PC-3 (cell line): Measurements from ENCODE around the gene MRGPRD. TPM values are rescaled to one million over a fixed set of nuclear protein-coding genes. Genes with fewer than 3 reads are reported as not detected.
A peak's percentile ranks its signal among the peaks of the same experiment; 100 is the strongest.

Source experiments
- ATAC-seq: fragments of 200-7000 bp; cut with Tn5 transposase; 2 replicates; pipeline ENCODE4 v1.9.1; 2020; ENCODE audit warnings: mild to moderate bottlenecking, moderate library complexity
- BruUV-seq: library from RNA; stranded (reverse); fragments of 400-500 nt; replicated peaks from 2 replicates; lab custom pipeline; 2021; lab: Mats Ljungman, UMichigan
- CTCF ChIA-PET: fragments of 300-600 bp; sonication (Branson Sonifier 250); formaldehyde crosslinking; loops from one replicate; lab custom pipeline; 2022; ENCODE audit warnings: antibody characterized with exemption; lab: Charles Lee
- POLR2A ChIA-PET: fragments of 300-600 bp; sonication (Branson Sonifier 250); formaldehyde crosslinking; loops from one replicate; lab custom pipeline; 2022; ENCODE audit warnings: antibody characterized with exemption; ENCODE audit not compliant: unreplicated experiment; lab: Charles Lee
- DNase-seq: peaks from one replicate; pipeline ENCODE4 v3.0.0-alpha.2; 2015
- H2AFZ ChIP-seq: fragments of 300-600 bp; sonication (generic); 2 replicates; pipeline ENCODE4 v1.6.0; 2016; ENCODE audit warnings: antibody characterized with exemption, low read length
- H3F3A ChIP-seq: fragments of 300-600 bp; sonication (generic); one replicate; pipeline ENCODE4 v1.6.0; 2017; ENCODE audit warnings: antibody characterized with exemption, low read length, control low read depth, mild to moderate bottlenecking; ENCODE audit not compliant: unreplicated experiment
- H3K27ac ChIP-seq: fragments of 300-600 bp; sonication (generic); 2 replicates; pipeline ENCODE4 v1.5.1; 2016; ENCODE audit warnings: mild to moderate bottlenecking, low read length
- H3K27me3 ChIP-seq: fragments of 300-600 bp; sonication (generic); 2 replicates; pipeline ENCODE4 v1.6.1; 2016; ENCODE audit warnings: low read length, mixed read lengths
- H3K36me3 ChIP-seq: fragments of 300-600 bp; sonication (generic); 2 replicates; pipeline ENCODE4 v1.6.1; 2016; ENCODE audit warnings: low read depth, mixed run types, low read length, mixed read lengths
- H3K4me1 ChIP-seq: fragments of 300-600 bp; sonication (generic); 2 replicates; pipeline ENCODE4 v1.5.1; 2016; ENCODE audit warnings: low read length; ENCODE audit not compliant: insufficient read depth
- H3K4me2 ChIP-seq: fragments of 300-600 bp; sonication (generic); 2 replicates; pipeline ENCODE4 v1.6.0; 2016; ENCODE audit warnings: low read length
- H3K4me3 ChIP-seq: fragments of 300-600 bp; sonication (generic); 2 replicates; pipeline ENCODE4 v1.5.1; 2016; ENCODE audit warnings: mild to moderate bottlenecking, low read length, mixed read lengths
- H3K79me2 ChIP-seq: fragments of 300-600 bp; sonication (generic); 2 replicates; pipeline ENCODE4 v1.6.1; 2017; ENCODE audit warnings: low read length, mixed read lengths
- H3K9ac ChIP-seq: fragments of 300-600 bp; sonication (generic); 2 replicates; pipeline ENCODE4 v1.6.0; 2016; ENCODE audit warnings: mild to moderate bottlenecking, low read length
- H3K9me2 ChIP-seq: fragments of 300-600 bp; sonication (generic); replicated peaks from 2 replicates; pipeline ENCODE4 v1.6.1; 2016; ENCODE audit warnings: mixed run types, low read length, mixed read lengths
- H3K9me3 ChIP-seq: fragments of 300-600 bp; sonication (generic); 2 replicates; pipeline ENCODE4 v1.6.1; 2016; ENCODE audit warnings: low read length, mixed read lengths
- H4K20me1 ChIP-seq: fragments of 300-600 bp; sonication (generic); 2 replicates; pipeline ENCODE4 v1.6.1; 2016; ENCODE audit warnings: low read length, mixed read lengths
- EZH2 ChIP-seq: fragments of 300-600 bp; sonication (generic); IDR thresholded peaks from one replicate; pipeline ENCODE4 v1.6.1; 2017; ENCODE audit warnings: antibody characterized with exemption, mild to moderate bottlenecking, low read length; ENCODE audit not compliant: unreplicated experiment
- EZH2phosphoT487 ChIP-seq: fragments of 300-600 bp; sonication (generic); IDR thresholded peaks from 2 replicates; pipeline ENCODE4 v1.6.1; 2018; ENCODE audit warnings: mild to moderate bottlenecking, antibody characterized with exemption, low read length, borderline replicate concordance
- intact Hi-C: fragments of 100-400 bp; cut with micrococcal nuclease; formaldehyde crosslinking; loops from 2 replicates; pipeline ENCODE4 v1.9.0; 2023
- total RNA-seq: library from RNA; depleted of rRNA; stranded (reverse); fragments of >200 nt; gene quantifications from 2 replicates; pipeline ENCODE4 v1.2.3, GENCODE V29; 2014
- TF ChIP-seq, protein P1 (sequence below): fragments of 300-600 bp; sonication (generic); conservative IDR thresholded peaks from 2 replicates; pipeline ENCODE4 v1.5.1; 2017; ENCODE audit warnings: antibody characterized with exemption, low read depth, mild to moderate bottlenecking, low read length

Gene MRGPRD
- total RNA-seq, 1 experiment from 2014 or later, result not detected

DNA sequence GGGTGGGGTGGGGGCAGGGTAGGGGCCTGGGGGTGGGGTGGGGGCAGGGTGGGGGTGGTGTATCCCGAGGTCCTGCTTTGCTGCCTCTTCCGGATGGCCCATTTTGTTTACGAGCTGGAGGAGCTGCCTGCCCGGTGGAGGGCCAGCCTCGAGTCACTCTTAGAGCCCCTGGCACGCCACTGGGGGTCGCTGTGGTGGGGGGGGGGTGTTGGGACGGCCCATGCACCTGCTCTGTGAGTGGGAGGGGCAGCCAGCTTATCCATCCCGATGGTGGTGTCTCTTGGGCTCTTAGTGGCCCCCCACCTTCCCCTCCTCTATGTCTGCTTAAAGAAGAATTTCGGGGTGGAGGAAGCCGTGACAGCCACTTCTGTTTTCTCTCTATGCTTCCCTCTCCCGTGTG is 24.6 kb downstream of the MRGPRD start:
- no peak overlapping the region for H3K27ac ChIP-seq
- H3K27me3 ChIP-seq, result no peaks in the 10 kb centered on the region
- ATAC-seq, result peak; percentile 27; the same call in 1 of the 2 replicates
- H3K79me2 ChIP-seq, result no peaks in the 10 kb centered on the region
- H3F3A ChIP-seq, result no peaks in the 10 kb centered on the region
- intact Hi-C loops, result no loop called here
- no peak for DNase-seq
- H3K4me2 ChIP-seq, result no peak overlapping the region
- peaks cover 8% of the 10 kb centered on the region; the same call in 1 of the 2 replicates for H3K4me1 ChIP-seq
- H3K9ac ChIP-seq, result no peak overlapping the region
- no TSS peak for BruUV-seq
- ChIA-PET POLR2A (no interaction called here), CTCF (no interaction called here)
- no peak overlapping the region for H3K4me3 ChIP-seq
- no peaks in the 10 kb centered on the region for H3K9me3 ChIP-seq
- H4K20me1 ChIP-seq, result no peaks in the 10 kb centered on the region
- H2AFZ ChIP-seq, result no peak overlapping the region
- TF ChIP-seq EZH2phosphoT487, result no peak
- TF ChIP-seq, protein P1, sequence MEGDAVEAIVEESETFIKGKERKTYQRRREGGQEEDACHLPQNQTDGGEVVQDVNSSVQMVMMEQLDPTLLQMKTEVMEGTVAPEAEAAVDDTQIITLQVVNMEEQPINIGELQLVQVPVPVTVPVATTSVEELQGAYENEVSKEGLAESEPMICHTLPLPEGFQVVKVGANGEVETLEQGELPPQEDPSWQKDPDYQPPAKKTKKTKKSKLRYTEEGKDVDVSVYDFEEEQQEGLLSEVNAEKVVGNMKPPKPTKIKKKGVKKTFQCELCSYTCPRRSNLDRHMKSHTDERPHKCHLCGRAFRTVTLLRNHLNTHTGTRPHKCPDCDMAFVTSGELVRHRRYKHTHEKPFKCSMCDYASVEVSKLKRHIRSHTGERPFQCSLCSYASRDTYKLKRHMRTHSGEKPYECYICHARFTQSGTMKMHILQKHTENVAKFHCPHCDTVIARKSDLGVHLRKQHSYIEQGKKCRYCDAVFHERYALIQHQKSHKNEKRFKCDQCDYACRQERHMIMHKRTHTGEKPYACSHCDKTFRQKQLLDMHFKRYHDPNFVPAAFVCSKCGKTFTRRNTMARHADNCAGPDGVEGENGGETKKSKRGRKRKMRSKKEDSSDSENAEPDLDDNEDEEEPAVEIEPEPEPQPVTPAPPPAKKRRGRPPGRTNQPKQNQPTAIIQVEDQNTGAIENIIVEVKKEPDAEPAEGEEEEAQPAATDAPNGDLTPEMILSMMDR, result peak; percentile 58
- no peak for TF ChIP-seq EZH2
- H3K9me2 ChIP-seq, result no peaks in the 10 kb centered on the region
- H3K36me3 ChIP-seq, result no peaks in the 10 kb centered on the region

DNA sequence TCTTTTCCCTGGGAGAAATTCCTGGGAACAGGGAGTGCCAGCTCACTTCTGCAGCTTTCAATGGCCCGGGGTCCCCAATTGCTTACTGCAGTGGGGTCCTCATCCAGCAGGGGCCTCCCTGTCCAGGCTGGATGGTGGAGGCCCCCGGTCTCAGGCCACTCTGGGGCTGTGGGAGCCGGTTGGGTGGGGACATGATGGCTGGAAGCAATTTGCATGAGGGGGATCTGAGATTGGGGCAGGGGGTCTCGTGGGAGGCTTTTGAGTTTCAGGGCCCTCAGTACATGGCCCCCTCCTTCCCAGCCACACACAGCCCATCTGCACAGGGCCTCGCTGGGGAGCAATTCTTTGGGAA is 25.2 kb downstream of the MRGPRD start:
- no peak for ATAC-seq
- Histone ChIP-seq H3K4me2 (peak overlapping the region; percentile 36), H3K4me3 (no peak overlapping the region), H3K27ac (no peak overlapping the region), H3K27me3 (no peaks in the 10 kb centered on the region), H3K4me1 (peaks cover 8% of the 10 kb centered on the region; the same call in 1 of the 2 replicates), H4K20me1 (no peaks in the 10 kb centered on the region), H3K9me3 (no peaks in the 10 kb centered on the region), H3K79me2 (no peaks in the 10 kb centered on the region), H3K9me2 (no peaks in the 10 kb centered on the region), H3F3A (no peaks in the 10 kb centered on the region), H3K9ac (no peak overlapping the region), H3K36me3 (no peaks in the 10 kb centered on the region), H2AFZ (peak overlapping the region; percentile 59)
- ChIA-PET CTCF (no interaction called here), POLR2A (no interaction called here)
- no TSS peak for BruUV-seq
- intact Hi-C loops, result no loop called here
- TF ChIP-seq, protein P1, result no peak
- TF ChIP-seq EZH2phosphoT487, result no peak
- TF ChIP-seq EZH2, result no peak
- no peak for DNase-seq

DNA sequence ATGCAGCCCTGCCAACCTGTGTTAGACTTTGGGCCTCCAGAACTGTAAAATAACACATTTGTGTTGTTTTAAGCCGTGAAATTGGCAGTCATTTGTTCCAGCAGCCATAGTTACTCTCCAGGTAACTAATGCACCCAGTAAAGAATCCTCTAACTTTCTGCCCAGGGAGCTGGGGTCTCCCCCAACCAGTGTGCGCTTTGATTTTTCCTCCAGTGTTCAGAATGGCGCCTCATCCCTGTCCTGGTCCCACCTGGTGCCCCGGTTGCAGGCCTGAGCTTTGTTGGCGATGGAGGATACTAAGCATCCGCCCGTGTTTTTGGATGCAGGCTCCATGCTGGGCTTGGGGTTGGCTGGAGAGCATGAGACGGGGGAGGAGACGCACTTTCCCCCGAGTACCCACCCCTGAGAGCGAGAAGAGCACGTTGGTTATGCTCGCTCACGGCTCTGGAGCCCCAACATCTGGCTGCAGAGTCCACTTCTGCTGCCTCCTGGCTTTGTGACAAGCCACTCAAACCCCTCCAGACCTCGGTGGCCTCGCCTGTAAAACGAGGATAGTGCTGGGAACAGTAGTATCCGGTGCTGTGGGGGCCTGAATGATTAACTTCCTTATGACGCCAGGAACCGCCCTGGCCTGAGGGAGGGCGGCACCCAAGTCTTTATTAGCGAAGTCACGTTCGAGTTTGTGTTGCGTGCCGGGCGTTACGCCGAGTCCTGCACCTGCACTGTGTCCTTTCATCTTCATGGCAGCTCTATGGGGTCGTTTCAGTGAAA is 25.8 kb downstream of the MRGPRD start:
- ChIA-PET CTCF (no interaction called here), POLR2A (no interaction called here)
- no peaks in the 10 kb centered on the region for H3K36me3 ChIP-seq
- intact Hi-C loops, result loop anchor here (5.0 kb wide), 1 partner anchor 323 kb away; no protein-coding TSS in a partner anchor
- no peak overlapping the region for H3K27ac ChIP-seq
- no peaks in the 10 kb centered on the region for H3K9me2 ChIP-seq
- H3K4me1 ChIP-seq, result peaks cover 8% of the 10 kb centered on the region; the same call in 1 of the 2 replicates
- TF ChIP-seq EZH2, result no peak
- TF ChIP-seq EZH2phosphoT487, result no peak
- TF ChIP-seq, protein P1, result no peak
- no peaks in the 10 kb centered on the region for H3K27me3 ChIP-seq
- DNase-seq (peak; percentile 52), ATAC-seq (peak; percentile 84)
- BruUV-seq, result no TSS peak
- H3K79me2 ChIP-seq, result no peaks in the 10 kb centered on the region
- H4K20me1 ChIP-seq, result no peaks in the 10 kb centered on the region
- H3K4me3 ChIP-seq, result no peak overlapping the region
- H3K4me2 ChIP-seq, result peak overlapping the region; percentile 36
- H2AFZ ChIP-seq, result peak overlapping the region; percentile 59
- no peak overlapping the region for H3K9ac ChIP-seq
- H3K9me3 ChIP-seq, result no peaks in the 10 kb centered on the region
- no peaks in the 10 kb centered on the region for H3F3A ChIP-seq
